ENCODE measurements around the gene PPP2R5C. TPM values are rescaled to one million over a fixed set of nuclear protein-coding genes. Genes with fewer than 3 reads are reported as not detected.

Gene PPP2R5C
- total and polyA plus RNA-seq, 2 of the 4 experiments (the other 2 are of a cell fraction) = 65.9 to 78.7 TPM

DNA sequence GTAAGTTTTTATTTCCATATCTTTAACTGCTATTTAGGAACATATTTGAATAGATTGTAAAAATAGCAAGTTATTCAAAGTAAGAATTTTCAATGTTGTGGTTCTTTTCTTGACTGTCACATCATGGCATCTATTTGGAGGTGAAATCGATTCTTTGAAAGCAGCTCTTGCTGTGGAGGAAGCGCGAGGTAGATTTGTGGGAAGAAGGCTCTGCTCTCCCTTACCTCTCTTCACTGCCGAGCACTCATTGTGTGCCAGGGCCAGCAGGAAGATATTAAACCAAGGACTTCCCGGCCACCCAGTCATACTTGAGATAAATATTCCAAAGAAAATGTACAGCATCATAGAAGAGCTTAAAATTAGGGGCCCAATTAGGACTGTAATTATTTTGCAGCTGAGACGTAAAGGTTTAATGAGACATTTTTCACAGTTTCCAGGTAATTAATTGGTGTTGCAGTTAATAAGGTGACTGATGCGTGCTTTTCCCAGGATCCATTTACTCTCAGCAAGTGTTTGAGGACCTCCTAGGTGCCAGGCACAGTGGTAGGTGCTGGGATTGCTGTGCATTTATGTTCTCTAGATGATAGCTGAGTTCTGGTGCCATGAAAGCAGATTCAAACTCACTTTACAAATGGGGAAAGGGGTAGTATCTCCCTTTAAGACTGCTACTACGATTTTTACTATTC, 113.7 kb downstream of the PPP2R5C start:
- Histone ChIP-seq H3K27me3 (ENCODE audit: control insufficient read depth, insufficient read depth, low read length) (no peaks in the 10 kb centered on the region), H3K4me3 (ENCODE audit: insufficient read depth, low read depth, low read length) (no peak overlapping the region), H3K4ac (ENCODE audit: low read depth, low read length) (no peak overlapping the region), H2BK20ac (ENCODE audit: low read depth, low read length) (no peak overlapping the region), H3K9me3 (ENCODE audit: control insufficient read depth, insufficient read depth, low read length) (no peaks in the 10 kb centered on the region), H4K20me1 (ENCODE audit: insufficient read depth, low read length) (peaks cover 65% of the 10 kb centered on the region), H2BK15ac (ENCODE audit: low read depth, low read length) (no peak overlapping the region), H3K18ac (ENCODE audit: low read depth, low read length) (no peak overlapping the region), H2AK5ac (ENCODE audit: low read depth, low read length) (no peak overlapping the region), H3K4me2 (ENCODE audit: low read depth, low read length) (no peak overlapping the region), H3K4me1 (ENCODE audit: control insufficient read depth, insufficient read depth, low read length) (peaks cover 6% of the 10 kb centered on the region), H3K36me3 (ENCODE audit: control insufficient read depth, insufficient read depth, low read length) (peaks cover 9% of the 10 kb centered on the region), H2BK5ac (ENCODE audit: low read depth, low read length, poor library complexity, severe bottlenecking) (no peak overlapping the region), H3K23ac (ENCODE audit: low read depth, low read length) (no peak overlapping the region), H3K27ac (ENCODE audit: insufficient read depth, low read length) (no peak overlapping the region), H4K5ac (ENCODE audit: low read depth, low read length) (no peak overlapping the region), H2BK120ac (ENCODE audit: low read depth, low read length) (no peak overlapping the region), H3K14ac (replicated peaks; ENCODE audit: low read depth, low read length) (no peak overlapping the region), H3K56ac (ENCODE audit: extremely low read depth, insufficient read depth, low read length) (no peak overlapping the region), H3K79me1 (ENCODE audit: low read depth in 1 of 2, low read length in 2 of 2) (peaks cover 46 to 76% of the 10 kb centered on the region in 2 experiments), H2AFZ (replicated peaks; ENCODE audit: low read length, poor library complexity) (no peak overlapping the region), H3K9ac (ENCODE audit: low read depth, low read length) (no peak overlapping the region), H3K9me1 (ENCODE audit: insufficient read depth, low read length) (peaks cover 15% of the 10 kb centered on the region; the same call in 1 of the 2 replicates), H4K91ac (ENCODE audit: insufficient read depth, low read depth, low read length) (no peak overlapping the region), H4K8ac (ENCODE audit: low read depth in 2 of 2, low read length in 2 of 2) (no peak overlapping the region), H2AK9ac (replicated peaks; ENCODE audit: low read depth, low read length, poor library complexity) (no peak overlapping the region)
- intact Hi-C loops (cut with micrococcal nuclease) (no loop called here), in situ Hi-C loops (cut with MboI; ENCODE audit: low sequenced_read_pairs) (no loop called here), dilution Hi-C loops (cut with HindIII; ENCODE audit: low sequenced_read_pairs, unreplicated experiment) (no loop called here)
- ChIA-PET CTCF (no interaction called here), POLR2A (ENCODE audit: unreplicated experiment) (no interaction called here)
- no TSS peak for BruUV-seq (replicated peaks)
- WGBS, 2 experiments (ENCODE audit: extremely low coverage in 2 of 2, insufficient read length in 1 of 2) = no CpG with 5 or more reads among the region's 8 CpGs
- TF ChIP-seq CEBPB (IDR thresholded peaks at IDR 0.05; ENCODE audit: low read depth, low read length) (no peak), POLR2A (IDR thresholded peaks at IDR 0.05; ENCODE audit: low read depth, low read length) (no peak), BHLHE40 (IDR thresholded peaks at IDR 0.05; ENCODE audit: low read depth, low read length) (no peak), NFE2L2 (IDR thresholded peaks at IDR 0.05; ENCODE audit: low read depth, low read length) (no peak), MAZ (IDR thresholded peaks at IDR 0.05; ENCODE audit: borderline replicate concordance, low read depth, low read length) (no peak)
- TF ChIP-seq, protein P1, sequence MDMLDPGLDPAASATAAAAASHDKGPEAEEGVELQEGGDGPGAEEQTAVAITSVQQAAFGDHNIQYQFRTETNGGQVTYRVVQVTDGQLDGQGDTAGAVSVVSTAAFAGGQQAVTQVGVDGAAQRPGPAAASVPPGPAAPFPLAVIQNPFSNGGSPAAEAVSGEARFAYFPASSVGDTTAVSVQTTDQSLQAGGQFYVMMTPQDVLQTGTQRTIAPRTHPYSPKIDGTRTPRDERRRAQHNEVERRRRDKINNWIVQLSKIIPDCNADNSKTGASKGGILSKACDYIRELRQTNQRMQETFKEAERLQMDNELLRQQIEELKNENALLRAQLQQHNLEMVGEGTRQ (IDR thresholded peaks at IDR 0.05; ENCODE audit: low read depth, low read length) = no peak
- DNase-seq (no peak), ATAC-seq (ENCODE audit: low read depth) (no peak)
